ENCODE measurements around the gene PCDHGA1.
A peak's percentile ranks its signal among the peaks of the same experiment; 100 is the strongest.

- TF ChIP-seq CTCF (IDR thresholded peaks at IDR 0.05) (peak; percentile 7 to 41 (median 24)), POLR2A (IDR thresholded peaks at IDR 0.05) (no peak), POLR2AphosphoS5 (IDR thresholded peaks at IDR 0.05) (no peak)
Observed at GRCh38 chr5:141412854-141413539, 82.7 kb downstream of the PCDHGA1 start, which contains the start of gene PCDHGA10.
